Mucosa of descending colon (tissue), 3 donors: Measurements from ENCODE around the gene FRAS1. TPM values are rescaled to one million over a fixed set of nuclear protein-coding genes. Genes with fewer than 3 reads are reported as not detected.

ENCODE experiments used
- ATAC-seq: fragments of 200-7000 bp; cut with Tn5 transposase; one replicate; pipeline ENCODE4 v1.9.1; 2020; ENCODE audit warnings: mild to moderate bottlenecking, moderate library complexity
- DNase-seq, 3 donors: peaks; one replicate each; pipeline ENCODE4 v3.0.0-alpha.2; 2020
- H3K36me3 ChIP-seq: fragments of 200-600 bp; one replicate; pipeline ENCODE4 v1.8.0; 2021; ENCODE audit warnings: low read depth, mild to moderate bottlenecking
- H3K4me1 ChIP-seq: fragments of 200-600 bp; one replicate; pipeline ENCODE4 v1.8.0; 2021; ENCODE audit warnings: low read depth, mild to moderate bottlenecking
- H3K4me3 ChIP-seq: fragments of 200-600 bp; one replicate; pipeline ENCODE4 v1.8.0; 2021; ENCODE audit warnings: mild to moderate bottlenecking
- H3K9me3 ChIP-seq: fragments of 200-600 bp; one replicate; pipeline ENCODE4 v1.8.0; 2021; ENCODE audit warnings: mild to moderate bottlenecking
- CTCF ChIP-seq: fragments of 200-600 bp; IDR thresholded peaks from one replicate; pipeline ENCODE4 v1.8.0; 2022; ENCODE audit warnings: antibody characterized with exemption, mild to moderate bottlenecking
- intact Hi-C, 2 donors: fragments of 100-400 bp; cut with DNase I in 1 of 2; cut with micrococcal nuclease in 1 of 2; formaldehyde crosslinking; loops; one replicate each; pipeline versions ENCODE4 v1.11.0 to v1.11.1; 2022; cut with DNase I, micrococcal nuclease
- total RNA-seq, 3 donors: library from RNA; stranded (reverse); fragmentation: NEBNext Ultra II Directional in 2 of 3; extraction: Animal tissue kit (Norgen Biotek cat#: 25700) in 2 of 3; gene quantifications; one replicate each; pipeline versions ENCODE4 v1.2.1 to v1.2.4, GENCODE V29; 2021 to 2023
- donor health status: DM: no; HTN: no; CAD: no; lungs with moderate emphysema.
- donor health status: DM: no; HTN: no; CAD: no.
- donor health status: DM: no; HTN: yes; CAD: no.

The FRAS1 gene
- total RNA-seq, 3 donors from 2014 or later = 1.2 to 9.3 (median 2.2) TPM

DNA sequence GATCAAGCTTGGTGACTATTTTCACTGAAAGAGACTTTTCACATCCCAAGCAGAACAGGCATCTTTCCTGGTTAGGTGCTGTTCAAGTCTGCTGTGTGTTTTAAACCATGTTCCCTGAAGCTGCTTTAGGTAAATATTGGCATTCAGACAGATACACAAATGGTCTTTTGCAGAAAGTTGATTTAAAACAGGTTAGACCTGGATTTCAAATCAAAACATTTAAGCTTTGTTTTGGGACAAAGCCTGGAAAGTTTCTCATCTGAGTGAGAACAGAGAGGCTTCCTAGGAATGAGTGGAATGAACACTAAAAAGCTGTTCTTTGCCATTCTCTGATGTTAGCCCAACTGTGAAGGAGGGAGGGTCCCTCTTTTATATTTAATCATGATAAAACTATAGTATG lies 504.6 kb downstream of the FRAS1 start:
- H3K4me3 ChIP-seq = no peak overlapping the region
- DNase-seq (no peak), ATAC-seq (peak; percentile 64)
- no peaks in the 10 kb centered on the region for H3K9me3 ChIP-seq
- H3K36me3 ChIP-seq = no peaks in the 10 kb centered on the region
- TF ChIP-seq CTCF = no peak
- peaks cover 4% of the 10 kb centered on the region for H3K4me1 ChIP-seq
- intact Hi-C loops = no loop called here

DNA sequence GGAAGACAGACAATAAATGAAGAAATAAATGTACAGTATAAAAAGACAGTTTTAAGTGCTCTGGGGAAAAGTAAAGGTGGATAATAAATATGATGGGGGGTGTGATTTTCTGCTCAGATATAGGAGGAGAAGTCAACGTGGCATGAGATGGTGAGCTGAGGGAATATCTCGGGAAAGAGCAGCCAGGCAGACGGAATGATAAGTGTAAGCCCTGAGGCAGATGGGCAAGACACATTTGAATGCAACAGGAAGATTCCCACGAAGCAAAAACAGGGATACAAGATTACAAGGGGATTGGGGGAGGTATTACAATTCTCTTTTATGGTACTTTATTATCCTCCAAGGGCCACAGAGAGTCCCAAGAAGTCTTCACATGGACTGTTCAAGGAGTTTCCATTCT lies 505.6 kb downstream of the FRAS1 start:
- TF ChIP-seq CTCF = no peak
- peaks cover 13% of the 10 kb centered on the region for H3K4me1 ChIP-seq
- no peak for DNase-seq
- no peak overlapping the region for H3K4me3 ChIP-seq
- no peaks in the 10 kb centered on the region for H3K9me3 ChIP-seq
- no peaks in the 10 kb centered on the region for H3K36me3 ChIP-seq
- ATAC-seq = no peak
- intact Hi-C loops = no loop called here

GRCh38 chr4:78565971-78566372 lies 508.8 kb downstream of the FRAS1 start:
- no peak for TF ChIP-seq CTCF
- Histone ChIP-seq H3K4me3 (no peak overlapping the region), H3K36me3 (no peaks in the 10 kb centered on the region), H3K4me1 (peaks cover 13% of the 10 kb centered on the region), H3K9me3 (no peaks in the 10 kb centered on the region)
- intact Hi-C loops = no loop called here
- no peak for DNase-seq
- ATAC-seq = peak; percentile 27

GRCh38 chr4:78566834-78567499 lies 509.8 kb downstream of the FRAS1 start:
- intact Hi-C loops = no loop called here
- ATAC-seq (peak; percentile 53), DNase-seq (no peak)
- Histone ChIP-seq H3K4me1 (peaks cover 13% of the 10 kb centered on the region), H3K36me3 (no peaks in the 10 kb centered on the region), H3K4me3 (no peak overlapping the region), H3K9me3 (no peaks in the 10 kb centered on the region)
- TF ChIP-seq CTCF = no peak

DNA sequence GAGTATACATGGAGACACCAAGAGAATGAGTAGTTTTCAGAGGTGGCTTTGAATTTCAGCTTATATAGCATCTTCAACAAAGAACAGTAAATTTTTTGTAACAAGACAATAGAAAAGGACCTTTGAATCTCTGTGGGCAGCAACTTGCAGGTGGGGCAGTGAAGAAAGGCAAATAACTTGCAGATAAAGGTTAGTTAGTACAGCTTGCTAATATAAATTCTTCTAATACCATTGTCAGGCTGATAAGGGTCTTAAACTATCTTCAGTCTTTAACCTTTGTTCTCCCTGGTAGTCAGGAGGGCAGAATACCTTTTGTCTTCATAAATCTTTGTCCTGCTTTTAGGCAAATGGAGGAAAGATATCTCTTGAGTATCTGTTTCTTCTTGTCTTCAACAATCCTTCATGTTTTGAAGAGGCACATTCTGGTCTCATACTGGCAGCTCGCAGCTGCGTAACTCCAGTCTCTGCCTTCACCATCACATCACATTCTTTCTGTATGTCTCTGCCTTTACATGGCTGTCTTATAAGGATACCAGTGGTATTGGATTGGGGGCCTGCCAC lies 510.5 kb downstream of the FRAS1 start:
- Histone ChIP-seq H3K4me3 (no peak overlapping the region), H3K9me3 (no peaks in the 10 kb centered on the region), H3K36me3 (no peaks in the 10 kb centered on the region), H3K4me1 (peaks cover 10% of the 10 kb centered on the region)
- no peak for ATAC-seq
- DNase-seq = no peak
- no peak for TF ChIP-seq CTCF
- intact Hi-C loops = no loop called here
